IMR-90 (cell line): Measurements from ENCODE around the gene OR51Q1.

ENCODE experiments used
- CEBPB ChIP-seq: IDR thresholded peaks from 2 replicates; pipeline ENCODE4 v1.6.1; 2012; ENCODE audit warnings: low read depth, low read length, improper control_type of control experiment
- CHD1 ChIP-seq: IDR thresholded peaks from 2 replicates; pipeline ENCODE4 v1.6.1; 2012; ENCODE audit warnings: low read depth, low read length, improper control_type of control experiment
- FOS ChIP-seq: fragments of 150-350 bp; IDR thresholded peaks from 2 replicates; pipeline ENCODE4 v1.6.1; 2016; ENCODE audit warnings: low read depth, low read length
- MAFK ChIP-seq: IDR thresholded peaks from 2 replicates; pipeline ENCODE4 v1.6.1; 2012; ENCODE audit warnings: low read depth, low read length, improper control_type of control experiment
- MAZ ChIP-seq: IDR thresholded peaks from 2 replicates; pipeline ENCODE4 v1.6.1; 2012; ENCODE audit warnings: low read depth, mild to moderate bottlenecking, low read length, improper control_type of control experiment, moderate library complexity, borderline replicate concordance
- NFE2L2 ChIP-seq: fragments of 150-350 bp; IDR thresholded peaks from 2 replicates; pipeline ENCODE4 v1.6.1; 2016; ENCODE audit warnings: low read depth, mild to moderate bottlenecking, low read length
- POLR2A ChIP-seq: IDR thresholded peaks from 2 replicates; pipeline ENCODE4 v1.6.1; 2012; ENCODE audit warnings: mild to moderate bottlenecking, low read depth, low read length
- RAD21 ChIP-seq: IDR thresholded peaks from 2 replicates; pipeline ENCODE4 v1.6.1; 2012; ENCODE audit warnings: low read length, improper control_type of control experiment
- RFX5 ChIP-seq: IDR thresholded peaks from 2 replicates; pipeline ENCODE4 v1.8.0; 2012; ENCODE audit warnings: low read depth, mild to moderate bottlenecking, low read length, moderate library complexity
- SMC3 ChIP-seq: fragments of 150-350 bp; IDR thresholded peaks from 2 replicates; pipeline ENCODE4 v1.6.1; 2016; ENCODE audit warnings: low read depth, mild to moderate bottlenecking, antibody characterized with exemption, low read length, moderate library complexity
- TF ChIP-seq, protein P1 (sequence below): conservative IDR thresholded peaks from 2 replicates; pipeline ENCODE4 v1.5.1; 2012; ENCODE audit warnings: mild to moderate bottlenecking, low read depth, low read length, improper control_type of control experiment
- TF ChIP-seq, protein P2 (sequence below): fragments of 150-350 bp; IDR thresholded peaks from 2 replicates; pipeline ENCODE4 v1.6.1; 2017; ENCODE audit warnings: mild to moderate bottlenecking, antibody characterized with exemption, low read length, low read depth

DNA sequence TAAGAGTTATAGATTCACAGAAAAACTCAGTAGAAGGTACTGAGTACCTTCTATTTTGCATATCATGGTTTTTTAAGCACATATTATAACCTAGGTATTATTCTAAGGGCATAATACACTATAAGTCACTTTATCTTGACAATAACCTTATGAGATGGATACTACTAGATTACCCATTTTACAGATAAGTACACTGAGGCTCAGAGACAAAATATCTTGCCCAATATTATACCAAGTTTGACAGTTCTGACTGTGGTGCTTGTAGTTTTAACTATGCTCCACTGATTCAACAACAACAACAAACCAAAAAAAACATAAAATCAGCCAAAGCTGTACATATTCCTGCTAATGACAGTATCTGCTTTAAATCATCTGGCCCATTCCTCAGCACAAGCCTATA is 27.8 kb upstream of the OR51Q1 start:
- TF ChIP-seq, protein P1, sequence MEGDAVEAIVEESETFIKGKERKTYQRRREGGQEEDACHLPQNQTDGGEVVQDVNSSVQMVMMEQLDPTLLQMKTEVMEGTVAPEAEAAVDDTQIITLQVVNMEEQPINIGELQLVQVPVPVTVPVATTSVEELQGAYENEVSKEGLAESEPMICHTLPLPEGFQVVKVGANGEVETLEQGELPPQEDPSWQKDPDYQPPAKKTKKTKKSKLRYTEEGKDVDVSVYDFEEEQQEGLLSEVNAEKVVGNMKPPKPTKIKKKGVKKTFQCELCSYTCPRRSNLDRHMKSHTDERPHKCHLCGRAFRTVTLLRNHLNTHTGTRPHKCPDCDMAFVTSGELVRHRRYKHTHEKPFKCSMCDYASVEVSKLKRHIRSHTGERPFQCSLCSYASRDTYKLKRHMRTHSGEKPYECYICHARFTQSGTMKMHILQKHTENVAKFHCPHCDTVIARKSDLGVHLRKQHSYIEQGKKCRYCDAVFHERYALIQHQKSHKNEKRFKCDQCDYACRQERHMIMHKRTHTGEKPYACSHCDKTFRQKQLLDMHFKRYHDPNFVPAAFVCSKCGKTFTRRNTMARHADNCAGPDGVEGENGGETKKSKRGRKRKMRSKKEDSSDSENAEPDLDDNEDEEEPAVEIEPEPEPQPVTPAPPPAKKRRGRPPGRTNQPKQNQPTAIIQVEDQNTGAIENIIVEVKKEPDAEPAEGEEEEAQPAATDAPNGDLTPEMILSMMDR = no peak
- TF ChIP-seq POLR2A (no peak), CEBPB (no peak), RAD21 (no peak), FOS (no peak), NFE2L2 (no peak), RFX5 (no peak), MAZ (no peak), MAFK (no peak), CHD1 (no peak), SMC3 (no peak)
- TF ChIP-seq, protein P2, sequence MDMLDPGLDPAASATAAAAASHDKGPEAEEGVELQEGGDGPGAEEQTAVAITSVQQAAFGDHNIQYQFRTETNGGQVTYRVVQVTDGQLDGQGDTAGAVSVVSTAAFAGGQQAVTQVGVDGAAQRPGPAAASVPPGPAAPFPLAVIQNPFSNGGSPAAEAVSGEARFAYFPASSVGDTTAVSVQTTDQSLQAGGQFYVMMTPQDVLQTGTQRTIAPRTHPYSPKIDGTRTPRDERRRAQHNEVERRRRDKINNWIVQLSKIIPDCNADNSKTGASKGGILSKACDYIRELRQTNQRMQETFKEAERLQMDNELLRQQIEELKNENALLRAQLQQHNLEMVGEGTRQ = no peak
